HG02798 (cell line): ENCODE measurements around the gene RABGAP1.

Experiments used
- ATAC-seq: cut with Tn5 transposase; IDR thresholded peaks from one replicate; pipeline ENCODE4 v1.9.1; 2021; ENCODE audit warnings: mild to moderate bottlenecking; ENCODE audit not compliant: unreplicated experiment, poor library complexity

Gene RABGAP1

DNA sequence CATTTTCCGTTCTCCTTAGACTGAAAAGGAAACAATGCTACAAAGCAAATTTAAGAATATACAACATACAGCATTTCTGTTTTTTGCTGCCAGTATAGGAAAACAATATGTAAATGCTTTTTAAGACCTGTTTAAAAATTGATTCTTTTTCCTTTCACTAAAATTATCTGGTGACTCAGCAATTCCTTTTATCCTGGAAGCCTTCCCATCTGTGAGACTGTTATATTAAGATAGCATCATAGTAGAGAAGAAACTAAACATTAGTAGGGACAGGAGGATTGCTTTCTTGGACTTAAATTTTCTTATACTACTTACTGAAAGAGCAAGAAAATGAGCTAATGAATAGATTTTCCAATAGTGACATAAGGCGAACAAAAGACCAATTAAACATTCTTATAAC, 62.6 kb downstream of the RABGAP1 start:
- ATAC-seq: no peak

DNA sequence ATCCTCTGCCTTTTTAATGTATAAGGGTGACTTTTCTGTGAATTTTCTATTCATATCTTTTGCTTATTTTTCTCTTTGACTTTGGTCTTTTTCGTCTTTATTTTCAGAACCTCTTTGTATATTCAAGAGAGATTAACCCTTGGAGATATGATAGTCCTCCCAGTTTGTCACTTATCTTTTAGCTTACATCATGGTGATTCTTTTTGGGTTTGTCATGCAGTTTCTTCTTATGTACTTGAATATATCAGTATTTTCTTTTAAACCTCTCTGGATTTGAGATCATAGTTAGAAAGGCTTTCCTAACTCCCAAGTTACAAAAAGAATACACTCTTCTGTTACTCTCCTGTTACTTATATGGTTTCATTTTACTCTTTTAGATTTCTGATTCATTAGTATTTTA, 65.1 kb downstream of the RABGAP1 start:
- ATAC-seq: no peak

DNA sequence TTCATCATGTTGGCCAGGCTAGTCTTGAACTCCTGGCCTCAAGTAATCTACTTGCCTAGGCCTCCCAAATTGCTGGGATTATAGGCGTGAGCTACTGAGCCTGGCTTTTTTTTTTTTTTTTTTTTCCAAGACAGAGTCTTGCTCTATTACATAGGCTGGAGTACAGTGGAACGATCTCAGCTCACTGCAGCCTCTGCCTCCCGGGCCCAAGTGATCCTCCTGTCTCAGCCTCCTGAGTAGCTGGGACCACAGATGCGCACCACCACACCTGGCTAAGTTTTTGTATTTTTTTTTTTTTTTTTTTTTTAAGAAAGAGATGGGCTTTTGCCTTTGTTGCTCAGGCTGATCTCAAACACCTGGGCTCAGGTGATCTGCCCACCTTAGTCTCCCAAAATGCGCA, 66.4 kb downstream of the RABGAP1 start:
- ATAC-seq: no peak

DNA sequence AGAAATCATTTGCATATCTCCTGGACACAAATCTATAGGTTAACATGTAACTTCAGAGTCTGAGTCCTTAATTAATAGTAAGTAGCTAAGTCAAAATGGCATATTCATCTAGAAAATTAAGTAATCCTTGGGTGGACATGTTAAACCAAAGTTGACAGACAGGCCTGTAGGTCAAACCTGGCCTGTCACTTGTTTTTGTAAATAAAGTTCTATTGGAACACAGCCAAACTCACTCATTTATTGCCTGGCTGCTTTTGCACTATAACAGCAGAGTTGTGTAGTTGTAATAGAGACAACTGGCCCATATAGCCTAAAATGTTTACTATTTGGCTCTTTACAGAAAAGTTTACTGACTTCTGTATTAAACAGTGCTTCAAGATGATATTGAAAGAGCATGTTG, 68.1 kb downstream of the RABGAP1 start:
- ATAC-seq: no peak

DNA sequence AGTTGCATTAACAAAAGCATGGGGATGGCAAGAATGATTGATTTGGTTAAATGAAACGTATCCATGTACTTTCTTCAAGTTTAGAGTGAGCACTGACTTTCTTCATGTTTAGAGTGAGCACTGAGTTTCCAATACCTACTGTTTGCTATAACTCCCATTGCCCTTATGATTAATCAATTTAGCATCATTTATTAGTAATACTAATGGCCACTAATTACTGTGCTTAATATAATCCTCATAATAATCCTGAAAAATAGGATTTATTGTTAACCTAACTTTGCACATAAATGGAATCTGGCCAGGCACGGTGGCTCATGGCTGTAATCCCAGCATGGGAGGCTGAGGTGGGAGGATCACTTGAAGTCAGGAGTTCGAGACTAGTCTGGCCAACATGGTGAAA, 70.6 kb downstream of the RABGAP1 start:
- no peak for ATAC-seq

DNA sequence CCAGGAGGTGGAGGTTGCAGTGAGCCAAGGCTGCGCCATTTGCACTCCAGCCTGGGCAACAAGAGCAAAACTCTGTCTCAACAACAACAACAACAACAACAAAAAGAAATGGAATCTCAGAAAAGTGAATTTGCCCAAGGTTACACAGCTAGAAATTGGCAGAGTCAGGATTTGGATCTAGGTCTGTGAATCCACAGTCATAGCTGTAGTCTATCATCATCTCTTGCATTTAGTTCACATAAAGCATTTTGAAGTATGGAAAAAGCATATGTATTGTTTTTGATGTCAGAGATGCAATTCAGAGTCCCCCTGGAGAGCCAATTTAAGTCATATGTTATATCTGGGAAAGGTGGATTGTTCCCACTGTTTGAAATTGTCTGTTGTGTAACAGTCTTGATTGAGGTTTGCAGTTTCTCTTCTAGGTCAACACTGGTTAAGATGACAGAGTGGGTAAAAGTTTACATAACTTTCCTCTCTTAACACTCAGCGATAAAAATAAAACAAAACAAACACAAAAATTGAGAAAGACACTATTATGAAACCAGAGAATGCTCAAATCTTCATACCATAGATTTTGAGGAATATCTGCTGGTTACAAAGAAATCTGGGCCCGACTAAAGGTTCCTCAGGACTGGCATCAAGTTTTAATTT, 71.2 kb downstream of the RABGAP1 start:
- no peak for ATAC-seq

DNA sequence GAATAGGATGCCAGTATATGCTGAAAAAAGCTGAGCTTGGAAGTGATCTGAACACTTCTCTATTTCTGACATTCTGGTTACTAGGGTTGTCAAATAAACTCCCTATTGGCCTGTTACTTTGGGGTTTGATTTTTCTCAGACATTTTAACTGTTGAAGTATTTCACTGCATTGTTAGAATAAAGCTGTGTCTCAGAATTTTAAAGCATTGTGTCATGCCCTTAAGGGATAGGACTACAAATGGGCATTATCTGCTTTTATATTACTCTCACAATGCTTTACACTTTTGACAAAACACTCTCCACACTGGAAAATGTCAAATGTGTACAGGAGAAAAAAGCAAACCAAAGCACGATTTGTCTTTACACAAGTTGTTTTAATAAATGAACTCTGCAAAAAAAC, 75.8 kb downstream of the RABGAP1 start:
- ATAC-seq: no peak

DNA sequence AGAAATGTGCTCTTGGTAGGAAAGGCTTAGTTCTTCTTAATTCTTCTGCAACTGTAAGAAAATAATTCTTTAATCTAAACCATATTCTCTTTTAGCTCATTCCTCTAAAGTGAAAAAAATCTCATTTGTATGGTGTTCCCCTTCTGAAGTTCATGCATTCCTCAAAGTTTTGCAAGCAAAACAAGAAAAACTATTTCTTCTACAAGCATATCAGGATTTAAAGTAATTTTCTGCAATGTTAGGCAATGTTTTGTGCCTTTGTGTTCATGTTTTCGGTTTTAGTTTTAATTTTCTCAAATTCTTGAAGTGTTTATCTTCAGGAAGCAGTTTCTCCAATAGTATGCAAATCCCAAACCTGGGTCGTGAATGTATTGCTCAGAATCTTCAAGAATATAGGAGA, 80.0 kb downstream of the RABGAP1 start:
- ATAC-seq: no peak

DNA sequence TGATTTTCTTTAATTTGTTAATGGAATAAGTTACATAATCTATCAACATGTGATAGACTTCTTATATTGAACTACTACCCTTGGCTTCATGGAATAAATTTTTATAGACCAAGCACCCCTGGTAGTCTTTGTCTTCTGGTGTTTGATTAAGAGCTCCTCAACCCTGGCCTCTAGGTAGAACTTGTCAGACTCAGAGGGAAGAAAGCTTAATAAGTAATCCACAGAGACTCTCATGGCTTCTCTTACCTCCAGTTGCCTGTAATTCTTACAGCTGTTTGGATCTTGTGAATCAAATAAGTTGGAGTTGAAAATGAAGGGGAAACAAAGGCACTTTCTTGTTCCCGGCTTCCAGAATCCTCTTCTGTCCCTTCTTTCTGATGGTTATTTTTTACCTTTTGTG, 85.6 kb downstream of the RABGAP1 start:
- ATAC-seq: no peak

DNA sequence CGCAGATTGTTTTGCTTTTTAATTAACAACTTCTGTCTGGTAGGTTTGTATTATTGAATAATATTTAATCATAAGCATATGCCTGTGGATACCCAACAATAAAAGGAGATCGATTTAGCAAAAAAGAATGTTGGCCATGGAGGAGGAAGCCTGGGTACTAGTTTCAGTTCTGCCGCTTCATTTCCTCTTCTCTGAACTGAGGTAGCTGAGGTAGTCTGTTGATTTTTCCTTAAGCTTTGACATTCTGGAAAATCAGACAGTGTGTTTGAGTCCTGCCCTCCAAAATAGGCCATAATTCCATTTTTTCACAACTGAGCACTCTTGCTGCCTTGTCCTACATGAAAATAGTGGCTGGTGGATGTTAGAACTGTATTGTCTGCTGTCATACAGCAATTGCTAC, 86.7 kb downstream of the RABGAP1 start:
- ATAC-seq: no peak

DNA sequence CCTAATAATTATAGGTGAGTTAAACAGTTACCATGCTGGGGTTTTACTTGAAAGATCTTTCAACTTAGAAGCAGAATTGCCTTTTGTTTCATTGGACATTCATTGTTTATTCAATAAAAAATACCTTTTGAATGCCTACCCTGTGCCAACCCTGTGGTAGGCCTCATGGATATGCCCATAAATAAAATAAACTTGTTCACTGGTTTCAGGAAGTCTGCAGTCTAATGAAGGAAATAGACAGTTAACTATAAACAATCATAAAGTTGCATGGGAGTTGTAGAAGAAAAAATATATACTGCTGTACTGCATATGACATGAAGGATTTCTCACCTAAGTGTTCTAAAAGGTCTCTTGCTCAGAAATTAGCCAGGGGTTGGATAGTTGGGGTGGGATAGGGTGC, 87.3 kb downstream of the RABGAP1 start:
- ATAC-seq: no peak

DNA sequence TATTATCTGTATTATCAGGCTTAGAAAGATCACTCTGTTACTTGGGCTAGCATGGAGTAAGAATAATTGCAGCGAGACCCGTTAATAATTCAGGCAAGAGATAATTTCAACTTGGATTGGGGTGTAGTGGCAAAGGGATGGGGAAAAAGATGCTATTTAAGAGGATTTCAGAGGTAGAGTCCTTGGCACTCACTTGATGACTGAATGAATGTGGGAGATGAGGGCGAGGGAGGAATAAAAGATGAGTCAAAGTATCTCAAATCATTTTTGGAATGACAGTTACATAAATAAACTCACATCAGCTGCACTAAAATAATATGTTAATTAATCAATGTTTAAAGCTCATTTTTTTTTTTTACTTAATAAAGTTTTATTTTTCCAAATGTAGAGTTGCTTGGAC, 88.2 kb downstream of the RABGAP1 start:
- ATAC-seq: no peak

DNA sequence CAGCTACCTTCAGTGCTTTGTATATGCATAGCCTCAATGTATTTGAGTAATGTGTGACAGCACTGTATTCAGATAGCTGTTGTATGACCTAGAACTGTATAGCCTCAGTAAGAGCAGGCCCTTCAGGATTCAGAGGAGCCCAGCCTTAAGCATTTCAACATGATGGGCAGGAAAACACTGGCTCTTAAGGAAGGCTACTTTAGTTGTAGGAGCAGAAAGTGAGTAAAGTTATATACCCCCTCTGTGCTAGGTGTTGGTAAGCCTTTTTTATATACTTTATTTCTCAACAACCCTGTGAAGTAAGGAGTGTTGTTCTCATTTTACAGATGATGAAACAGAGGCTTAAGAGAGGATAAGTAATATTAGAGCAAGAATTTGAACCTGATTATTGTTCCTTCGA, 91.1 kb downstream of the RABGAP1 start:
- ATAC-seq: no peak

DNA sequence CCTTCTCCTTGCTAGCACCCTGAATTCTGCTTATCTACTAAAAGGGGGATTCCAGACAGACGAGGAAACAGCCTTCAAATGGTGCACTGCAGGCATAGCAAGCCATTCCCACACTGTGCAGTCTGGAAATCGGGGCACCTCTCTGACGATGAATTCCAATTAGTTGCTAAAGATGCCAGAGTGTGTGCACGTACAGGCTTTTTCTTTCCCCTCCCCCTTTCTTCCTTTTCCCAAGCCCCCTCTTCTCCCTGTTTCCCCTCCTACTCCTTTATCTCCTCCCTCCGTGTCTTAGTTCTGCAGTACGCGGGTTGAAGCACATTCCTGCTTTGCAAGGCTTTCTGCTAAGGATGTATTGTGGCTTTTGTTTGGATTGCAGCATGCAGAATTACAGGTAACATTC, 92.5 kb downstream of the RABGAP1 start, which contains the start of gene GPR21:
Gene GPR21 (plus strand): TSS at position 316 of the 400 bp plus-strand sequence. CDS start 900 bp downstream, outside the sequence.
- ATAC-seq: no peak

DNA sequence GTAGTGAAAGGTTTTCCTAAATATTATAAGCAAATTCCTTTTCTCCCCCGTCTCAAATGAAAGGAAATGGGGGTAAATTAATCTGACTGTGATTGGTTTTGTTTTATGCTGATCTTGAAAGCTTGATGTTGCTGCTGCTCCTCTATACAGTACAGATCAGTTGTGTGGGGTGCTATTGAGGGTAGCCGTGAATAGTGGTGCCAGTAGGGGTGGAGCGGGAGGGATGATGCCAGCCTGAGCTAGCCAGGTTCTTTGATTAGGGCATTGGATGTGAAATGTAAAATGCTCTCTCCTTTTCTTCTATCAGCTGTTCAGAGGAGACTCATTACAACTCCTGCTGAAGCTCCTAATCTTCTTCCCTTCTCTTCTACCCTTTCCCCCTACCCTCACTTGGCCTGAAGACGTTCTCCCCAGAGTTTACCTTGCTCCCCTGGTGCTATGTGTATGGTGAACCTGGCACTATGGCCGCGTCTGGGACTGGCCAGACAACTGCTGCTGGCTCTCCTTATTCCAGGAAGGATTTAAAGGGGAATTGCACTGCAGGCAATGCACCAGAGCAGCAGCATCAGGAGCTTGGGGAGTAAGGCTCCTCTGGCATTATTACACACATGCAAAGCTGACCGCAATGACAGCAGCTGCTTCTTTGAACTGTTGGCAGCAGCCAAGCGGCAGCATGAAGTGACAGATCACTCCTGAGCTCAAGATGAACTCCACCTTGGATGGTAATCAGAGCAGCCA, 93.2 kb downstream of the RABGAP1 start:
- no peak for ATAC-seq

DNA sequence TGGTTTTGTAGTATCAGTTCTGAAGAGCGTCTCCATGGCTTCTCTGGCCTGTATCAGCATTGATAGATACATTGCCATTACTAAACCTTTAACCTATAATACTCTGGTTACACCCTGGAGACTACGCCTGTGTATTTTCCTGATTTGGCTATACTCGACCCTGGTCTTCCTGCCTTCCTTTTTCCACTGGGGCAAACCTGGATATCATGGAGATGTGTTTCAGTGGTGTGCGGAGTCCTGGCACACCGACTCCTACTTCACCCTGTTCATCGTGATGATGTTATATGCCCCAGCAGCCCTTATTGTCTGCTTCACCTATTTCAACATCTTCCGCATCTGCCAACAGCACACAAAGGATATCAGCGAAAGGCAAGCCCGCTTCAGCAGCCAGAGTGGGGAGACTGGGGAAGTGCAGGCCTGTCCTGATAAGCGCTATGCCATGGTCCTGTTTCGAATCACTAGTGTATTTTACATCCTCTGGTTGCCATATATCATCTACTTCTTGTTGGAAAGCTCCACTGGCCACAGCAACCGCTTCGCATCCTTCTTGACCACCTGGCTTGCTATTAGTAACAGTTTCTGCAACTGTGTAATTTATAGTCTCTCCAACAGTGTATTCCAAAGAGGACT, 94.2 kb downstream of the RABGAP1 start:
- no peak for ATAC-seq

DNA sequence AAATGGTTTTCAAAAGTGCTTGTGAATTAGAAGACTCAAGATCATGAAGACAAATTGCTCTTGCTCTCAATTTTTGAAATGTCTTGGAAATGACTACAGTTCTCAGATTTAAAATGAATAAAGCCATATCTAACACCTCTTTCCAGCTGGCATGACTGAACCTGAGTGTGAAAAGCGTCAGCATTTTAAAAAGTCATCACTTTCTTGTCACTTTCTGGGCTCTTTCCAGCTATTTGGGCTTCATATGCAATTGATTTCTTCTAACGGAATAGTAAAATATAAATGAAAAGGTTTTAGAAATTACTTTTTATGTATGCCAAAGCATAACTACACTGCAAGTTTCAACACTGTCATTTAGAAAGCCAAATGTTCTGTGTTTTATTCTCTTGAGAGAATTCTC, 95.0 kb downstream of the RABGAP1 start:
- ATAC-seq: no peak

DNA sequence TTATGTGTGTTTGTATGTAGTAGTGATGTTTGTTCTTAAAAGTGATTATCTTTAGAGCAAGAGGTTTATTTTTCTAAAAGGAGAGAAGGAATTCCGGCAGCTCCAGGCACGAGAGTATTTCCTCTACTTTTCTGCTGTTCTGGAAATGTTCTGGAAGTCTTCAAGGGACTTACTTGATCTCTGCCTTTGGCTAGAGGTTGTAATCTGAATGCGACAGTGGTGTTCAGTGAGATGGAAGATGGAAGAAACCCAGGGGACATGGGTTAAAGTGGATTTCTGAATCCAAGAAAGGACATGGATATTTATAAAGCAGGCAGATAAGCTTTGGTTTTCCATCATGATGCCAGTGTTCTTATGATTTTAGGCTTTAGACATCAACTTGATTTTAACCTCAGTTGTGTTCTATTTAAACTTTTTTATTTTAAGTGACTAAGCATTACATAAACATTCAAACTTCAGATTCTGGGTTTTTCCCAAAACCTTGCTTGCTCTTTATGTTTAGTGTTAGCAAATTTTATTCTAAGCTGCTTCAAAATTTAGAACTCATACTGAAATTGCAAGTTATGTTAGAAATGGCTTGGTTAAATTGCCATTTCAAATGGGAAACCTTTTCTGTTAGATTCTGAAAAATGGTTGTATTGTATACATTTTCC, 96.2 kb downstream of the RABGAP1 start:
- ATAC-seq: no peak

DNA sequence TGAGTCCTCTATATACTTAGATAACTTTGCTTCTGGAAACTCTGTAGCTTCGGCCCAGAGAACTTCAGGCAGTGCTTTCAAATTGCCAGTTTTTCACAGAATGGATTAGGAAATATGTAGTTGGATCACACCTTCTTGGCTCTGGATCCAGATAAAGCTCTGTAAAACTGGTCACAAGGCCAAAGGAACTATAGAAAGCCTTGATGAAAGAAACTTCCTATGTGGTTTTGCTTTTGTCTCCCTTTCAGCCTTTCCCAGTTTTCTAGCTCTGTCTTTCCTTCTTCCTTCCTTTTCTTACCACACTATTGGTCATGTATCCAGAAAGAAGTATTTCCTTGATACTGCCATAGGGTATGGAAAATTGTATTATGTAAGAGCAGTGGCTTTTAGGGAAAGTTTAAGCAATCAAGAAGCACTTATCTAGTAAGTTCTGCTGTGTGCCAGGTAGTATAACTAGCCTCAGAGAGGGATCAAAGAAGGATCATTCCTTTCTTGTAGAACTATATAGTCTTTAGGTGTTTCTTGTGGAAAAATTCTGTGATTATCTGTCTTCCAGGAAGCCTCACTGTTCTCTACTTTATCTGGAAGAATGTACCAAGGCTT, 98.9 kb downstream of the RABGAP1 start:
- ATAC-seq: no peak

DNA sequence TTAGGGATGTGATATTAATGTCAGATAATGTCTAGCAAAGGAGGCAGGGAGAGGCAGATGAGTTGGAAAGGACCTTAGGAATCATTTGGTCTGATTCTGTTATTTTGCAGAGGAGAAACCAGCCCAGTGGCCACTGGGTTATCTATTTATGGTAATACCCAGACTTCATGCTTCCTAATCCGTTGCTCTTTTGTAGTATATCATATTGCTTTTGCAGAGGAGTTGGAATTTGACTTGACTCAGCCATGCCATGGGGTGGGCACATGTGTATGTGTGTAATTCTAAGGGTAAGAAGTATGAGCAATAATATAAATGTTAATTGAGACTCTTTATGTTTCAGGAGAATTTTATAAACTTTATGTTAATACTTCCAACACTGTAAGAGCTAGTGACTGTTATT, 100.0 kb downstream of the RABGAP1 start:
- no peak for ATAC-seq

DNA sequence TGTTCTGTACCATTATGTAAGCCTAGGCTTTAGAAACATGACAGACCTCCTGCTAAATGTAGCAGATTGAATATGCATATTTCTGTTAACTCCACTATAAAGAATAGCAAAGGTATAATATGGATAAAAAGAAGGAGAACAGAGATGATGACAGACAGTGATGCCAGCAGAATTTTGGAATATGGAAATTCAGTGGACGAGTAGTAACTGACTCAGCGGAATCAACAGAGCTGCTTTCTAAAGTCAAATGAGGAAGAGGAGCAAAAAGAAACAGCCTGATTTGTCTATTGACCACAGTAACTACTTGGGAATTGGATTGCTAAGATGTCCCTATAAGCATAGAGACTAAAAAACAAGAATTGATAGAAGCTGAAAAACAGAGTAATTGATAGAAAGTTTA, 100.7 kb downstream of the RABGAP1 start:
- ATAC-seq: no peak
